GM18870 (cell line): ENCODE results near the gene NYNRIN.

Experiments used
- ATAC-seq: cut with Tn5 transposase; IDR thresholded peaks from one replicate; pipeline ENCODE4 v1.9.1; 2021; ENCODE audit warnings: moderate library complexity; ENCODE audit not compliant: unreplicated experiment

NYNRIN gene

DNA sequence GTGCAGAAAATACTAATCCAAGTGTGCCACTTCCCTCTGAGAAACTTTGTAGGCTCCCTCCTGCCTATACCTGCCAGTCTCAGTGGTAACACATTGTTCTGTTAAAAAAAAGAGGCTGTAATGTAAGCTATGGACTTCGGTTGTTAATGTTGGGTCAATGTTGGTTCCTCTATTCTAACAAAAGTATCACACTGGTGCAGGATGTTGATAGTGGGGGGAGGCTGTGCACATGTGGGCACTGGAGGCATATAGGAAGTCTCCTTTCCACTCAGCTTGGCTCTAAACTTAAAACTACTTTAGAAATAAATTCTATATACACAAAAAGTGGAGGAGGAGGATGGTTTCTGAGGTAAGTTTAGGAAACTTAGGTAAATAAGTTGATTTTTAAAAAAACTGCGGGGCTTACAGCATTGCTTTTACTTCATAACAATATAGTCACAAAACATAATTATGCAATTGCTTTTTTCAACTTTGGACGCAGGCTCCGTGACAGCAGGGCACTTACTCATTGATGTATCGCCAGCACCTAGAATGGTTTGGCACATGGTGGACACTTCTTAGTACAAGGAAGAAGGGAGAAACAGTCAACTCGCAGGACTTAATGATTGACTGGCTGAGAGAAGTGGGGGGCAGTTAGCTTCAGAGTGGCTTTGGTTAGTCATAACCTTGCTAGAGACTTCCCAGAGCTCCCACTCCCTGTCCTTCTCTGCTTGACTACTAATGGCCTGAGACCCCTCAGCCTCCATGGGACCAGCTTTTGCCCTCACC lies 7.9 kb upstream of the NYNRIN start:
- ATAC-seq = no peak

GRCh38 chr14:24392325-24393091 lies 6.3 kb upstream of the NYNRIN start:
- ATAC-seq = no peak

- no peak for ATAC-seq
Measured at GRCh38 chr14:24394275-24394674, 4.5 kb upstream of the NYNRIN start.

GRCh38 chr14:24395609-24396582 lies 2.9 kb upstream of the NYNRIN start:
- no peak for ATAC-seq

GRCh38 chr14:24397639-24398292 lies 1.0 kb upstream of the NYNRIN start:
- ATAC-seq = no peak

GRCh38 chr14:24398293-24398652 lies 530 bp upstream of the NYNRIN start:
- ATAC-seq = no peak

DNA sequence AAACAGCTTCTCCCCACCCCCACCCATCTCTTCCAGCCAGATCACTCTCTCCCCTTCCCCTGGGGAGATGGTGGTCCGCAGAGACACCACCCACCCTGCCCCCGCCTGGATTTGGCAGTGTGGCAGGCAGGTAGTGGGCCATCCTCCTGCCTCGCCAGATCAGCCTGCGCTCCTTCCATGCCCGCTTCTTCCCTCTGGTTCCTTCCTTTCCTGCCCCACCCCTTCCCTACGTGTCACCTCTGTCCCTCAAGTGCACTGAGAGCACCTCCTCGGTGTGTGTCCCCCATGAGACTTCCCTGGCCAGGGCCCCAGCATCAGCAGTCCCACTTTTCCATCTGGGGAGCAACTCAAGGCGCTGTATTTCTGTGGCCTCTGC lies 632 bp downstream of the NYNRIN start:
- ATAC-seq = no peak

DNA sequence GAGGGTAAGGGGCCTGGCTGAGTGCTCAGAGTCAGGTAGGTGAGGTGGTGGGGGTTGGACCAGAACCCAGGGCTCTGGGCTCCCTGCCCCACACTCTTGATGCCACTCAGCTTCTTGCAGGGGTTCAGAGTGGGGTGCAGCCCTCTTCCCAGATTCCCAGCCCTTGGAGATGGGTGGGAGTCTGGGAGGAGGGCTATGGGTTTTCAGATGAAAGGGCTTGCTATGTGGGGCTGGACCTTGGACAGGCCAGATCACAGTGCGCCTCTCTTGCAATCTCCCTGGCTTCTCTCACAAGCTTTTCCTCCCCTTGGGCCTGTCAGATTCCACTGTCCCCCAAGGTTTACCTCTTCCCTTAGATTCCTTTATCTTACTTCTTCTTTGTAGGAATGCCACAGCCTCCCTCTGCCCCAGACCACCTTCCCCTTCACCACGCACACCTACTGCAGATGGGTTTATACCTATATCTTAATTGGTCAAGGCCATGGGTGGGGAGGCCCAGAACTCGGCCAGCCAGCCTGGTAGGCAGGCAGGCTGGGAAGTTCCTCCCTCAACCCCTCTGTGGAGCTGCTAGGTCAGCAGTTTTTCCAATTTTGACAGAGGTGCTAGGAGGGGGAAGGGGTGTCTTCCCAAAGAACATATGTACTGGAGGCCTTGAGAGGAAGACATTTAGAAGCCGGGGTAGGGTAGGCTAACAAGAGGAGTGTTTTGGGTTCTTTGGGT lies 1.4 kb downstream of the NYNRIN start:
- ATAC-seq = no peak

DNA sequence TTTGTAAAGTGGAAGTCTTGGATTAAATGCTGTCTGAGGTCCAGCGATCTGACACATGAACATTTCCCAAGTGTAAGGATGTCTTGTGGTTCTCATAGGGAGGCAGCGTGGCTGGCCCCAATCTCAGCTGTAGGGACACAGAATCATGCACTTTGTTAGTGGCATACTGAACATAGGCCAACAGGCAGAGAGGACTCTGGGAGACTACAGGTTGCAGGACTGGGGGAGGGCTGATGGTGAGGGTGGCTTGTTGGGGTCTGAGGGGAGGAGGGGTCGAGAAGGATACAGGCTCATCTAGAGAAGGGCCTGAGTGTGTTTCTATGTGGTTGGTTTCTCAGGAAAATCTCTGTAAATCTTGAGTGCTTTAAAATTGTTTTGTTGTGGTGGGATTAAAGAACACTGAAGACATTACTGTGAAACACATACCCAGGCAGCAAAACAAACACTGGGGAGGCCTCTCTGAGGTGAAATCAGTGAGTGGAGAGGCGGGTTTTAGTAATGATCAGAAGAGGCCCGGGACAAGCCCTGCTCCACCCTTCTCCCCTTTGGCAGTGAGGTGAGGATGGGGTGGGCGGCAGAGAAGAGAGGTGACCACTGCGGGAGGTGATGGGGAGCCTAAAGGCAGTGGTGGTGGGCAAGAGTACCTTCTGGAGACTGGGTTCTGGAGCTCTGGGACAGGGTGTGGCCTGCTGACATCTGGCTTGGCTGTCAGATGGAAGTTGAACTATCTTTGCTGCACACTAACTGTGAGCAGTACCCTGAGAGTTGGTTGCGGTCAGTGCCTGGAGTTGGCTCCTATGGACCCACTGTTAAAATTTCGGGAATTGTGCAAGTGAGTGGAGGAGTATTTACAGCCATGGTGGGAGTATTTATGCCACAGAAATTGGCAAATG lies 3.3 kb downstream of the NYNRIN start:
- no peak for ATAC-seq

GRCh38 chr14:24403294-24403998 lies 4.6 kb downstream of the NYNRIN start:
- ATAC-seq = no peak

DNA sequence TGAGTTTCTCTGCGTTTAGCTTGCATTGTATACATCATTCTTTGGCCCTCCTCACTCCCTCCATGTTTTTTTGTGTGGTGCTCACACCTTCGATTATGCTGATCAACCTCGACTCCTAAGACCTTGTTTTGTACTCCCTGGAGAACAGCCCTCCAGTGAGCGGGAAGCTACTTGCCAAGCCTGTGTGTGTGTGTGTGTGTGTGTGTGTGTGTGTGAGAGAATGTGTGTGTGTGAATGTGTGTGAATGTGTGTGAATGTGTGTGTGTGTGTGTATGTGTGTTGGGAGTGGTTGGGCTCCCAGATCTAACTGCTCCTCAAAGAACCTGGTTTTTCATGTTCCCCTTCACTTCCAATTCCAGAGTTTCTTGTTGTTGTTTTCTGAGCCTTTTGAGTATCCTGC lies 6.0 kb downstream of the NYNRIN start:
- ATAC-seq = no peak

GRCh38 chr14:24406416-24406815 lies 7.6 kb downstream of the NYNRIN start:
- no peak for ATAC-seq

GRCh38 chr14:24407608-24408325 lies 9.0 kb downstream of the NYNRIN start:
- ATAC-seq = no peak

DNA sequence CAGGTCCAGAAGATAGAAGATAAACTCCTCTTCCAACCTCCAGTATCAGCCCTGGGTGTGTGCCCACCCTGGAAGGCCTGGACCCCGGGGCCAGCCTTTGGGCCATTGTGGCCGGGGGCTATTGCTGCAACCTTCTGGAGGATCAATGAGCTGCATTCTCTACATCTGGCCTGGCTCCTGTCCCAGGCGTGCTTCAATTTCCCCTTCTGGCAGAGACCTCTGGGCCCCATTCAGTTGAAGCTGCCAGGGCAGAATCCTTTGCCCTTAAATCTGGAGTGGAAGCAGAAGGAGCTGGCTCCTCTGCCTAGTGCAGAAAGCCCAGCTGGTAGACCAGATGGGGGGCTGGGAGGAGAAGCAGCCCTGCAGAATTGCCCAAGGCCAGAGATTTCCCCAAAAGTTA lies 10.0 kb downstream of the NYNRIN start:
- no peak for ATAC-seq

- no peak for ATAC-seq
Measured at GRCh38 chr14:24409192-24409591, 10.4 kb downstream of the NYNRIN start.

GRCh38 chr14:24409956-24410355 lies 11.2 kb downstream of the NYNRIN start:
- ATAC-seq = no peak

GRCh38 chr14:24411443-24412389 lies 12.9 kb downstream of the NYNRIN start:
- no peak for ATAC-seq
